H1 (cell line): ENCODE measurements around the gene ZFYVE21. TPM values are rescaled to one million over a fixed set of nuclear protein-coding genes. Genes with fewer than 3 reads are reported as not detected.

ENCODE experiments used
- CTCF ChIA-PET: fragments of 300-600 bp; sonication (Branson Sonifier 250); formaldehyde crosslinking; loops from one replicate; lab custom pipeline; 2021; ENCODE audit not compliant: partially characterized antibody; lab: Charles Lee
- POLR2A ChIA-PET: fragments of 300-600 bp; sonication (Branson Sonifier 250); formaldehyde crosslinking; loops from one replicate; lab custom pipeline; 2021; ENCODE audit warnings: inconsistent platforms; ENCODE audit not compliant: partially characterized antibody; lab: Charles Lee
- DNase-seq, 2 experiments: peaks; one replicate each; pipeline versions ENCODE4 v3.0.0 to v3.0.0-alpha.2; 2010 to 2022; ENCODE audit warnings: low spot score in 2 of 2, low read depth in 1 of 2, mixed read lengths in 1 of 2
- FAIRE-seq: peaks from 2 replicates; lab custom pipeline; 2011; peaks lifted over from hg19 to GRCh38; lab: Jason Lieb, UNC
- H2AFZ ChIP-seq: 2 replicates; pipeline ENCODE4 v1.8.1; 2012; ENCODE audit warnings: low read length, inconsistent platforms
- H2AK5ac ChIP-seq: 2 replicates; pipeline ENCODE4 v1.6.1; 2013; ENCODE audit warnings: low read depth, low read length
- H2BK120ac ChIP-seq: replicated peaks from 2 replicates; pipeline ENCODE3; 2013; ENCODE audit warnings: low read depth, low read length, inconsistent platforms
- H2BK12ac ChIP-seq: 2 replicates; pipeline ENCODE4 v1.6.1; 2013; ENCODE audit warnings: low read depth, low read length
- H2BK15ac ChIP-seq: 2 replicates; pipeline ENCODE4 v1.6.1; 2013; ENCODE audit warnings: low read length
- H2BK20ac ChIP-seq: 2 replicates; pipeline ENCODE4 v1.6.1; 2013; ENCODE audit warnings: low read length
- H2BK5ac ChIP-seq: 2 replicates; pipeline ENCODE4 v1.6.1; 2013; ENCODE audit warnings: low read depth, low read length
- H3K14ac ChIP-seq: 2 replicates; pipeline ENCODE4 v1.6.1; 2013; ENCODE audit warnings: inconsistent platforms; ENCODE audit not compliant: insufficient read length
- H3K18ac ChIP-seq: 2 replicates; pipeline ENCODE4 v1.6.1; 2013; ENCODE audit warnings: low read length; ENCODE audit errors: extremely low read depth
- H3K23ac ChIP-seq: 2 replicates; pipeline ENCODE4 v1.6.1; 2013; ENCODE audit warnings: inconsistent platforms; ENCODE audit not compliant: insufficient read length
- H3K23me2 ChIP-seq: 2 replicates; pipeline ENCODE4 v1.6.1; 2013; ENCODE audit warnings: low read depth, low read length
- H3K27ac ChIP-seq: 2 replicates; pipeline ENCODE4 v1.6.1; 2011; ENCODE audit warnings: low read depth, low read length, inconsistent platforms
- H3K27me3 ChIP-seq, 4 experiments: replicated peaks in 1 of 4; 1 replicate in 1 of 4; 2 replicates in 3 of 4; pipeline versions ENCODE4 v1.6.1 to v1.8.1; 2011 to 2013; ENCODE audit warnings: low read length in 3 of 4, mild to moderate bottlenecking in 3 of 4, inconsistent platforms in 2 of 4, mixed read lengths in 2 of 4, moderate library complexity in 1 of 4; ENCODE audit not compliant: control insufficient read depth in 3 of 4, insufficient read depth in 3 of 4; ENCODE audit errors: extremely low read depth in 1 of 4
- H3K36me3 ChIP-seq, 4 experiments: 2 replicates each; pipeline versions ENCODE4 v1.6.1 to v1.8.1; 2011 to 2013; ENCODE audit warnings: mild to moderate bottlenecking in 4 of 4, low read length in 3 of 4, moderate library complexity in 2 of 4, control low read depth in 1 of 4, inconsistent platforms in 1 of 4; ENCODE audit not compliant: insufficient read depth in 4 of 4, control insufficient read depth in 2 of 4
- H3K4ac ChIP-seq: replicated peaks from 2 replicates; pipeline ENCODE3; 2013; ENCODE audit warnings: low read length, low read depth, mixed read lengths, inconsistent platforms; ENCODE audit not compliant: insufficient read length
- H3K4me1 ChIP-seq, 4 experiments: replicated peaks in 1 of 4; 1 replicate in 1 of 4; 2 replicates in 3 of 4; pipeline versions ENCODE4 v1.6.1 to v1.8.1; 2011 to 2013; ENCODE audit warnings: low read length in 3 of 4, inconsistent platforms in 2 of 4, mixed read lengths in 1 of 4; ENCODE audit not compliant: insufficient read depth in 4 of 4, control insufficient read depth in 3 of 4
- H3K4me2 ChIP-seq, 2 experiments: 2 replicates each; pipeline versions ENCODE4 v1.6.1 to v1.8.1; 2011 to 2013; ENCODE audit warnings: low read depth in 2 of 2, low read length in 2 of 2, control low read depth in 1 of 2, inconsistent platforms in 1 of 2, mild to moderate bottlenecking in 1 of 2; ENCODE audit not compliant: insufficient read depth in 1 of 2
- H3K4me3 ChIP-seq, 4 experiments: fragments of 200-600, 300-600 bp in 1 of 4; sonication (generic), shearing (Covaris generic), sonication (Bioruptor Twin) in 1 of 4; 2 replicates each; pipeline versions ENCODE4 v1.5.1 to v1.8.1; 2011 to 2016; ENCODE audit warnings: low read length in 4 of 4, low read depth in 3 of 4, control low read depth in 2 of 4, inconsistent platforms in 2 of 4, mild to moderate bottlenecking in 2 of 4, mixed read lengths in 1 of 4, moderate library complexity in 1 of 4; ENCODE audit not compliant: insufficient read depth in 2 of 4; ENCODE audit errors: extremely low read depth in 1 of 4
- H3K56ac ChIP-seq: replicated peaks from 2 replicates; pipeline ENCODE3; 2013; ENCODE audit warnings: low read depth, mild to moderate bottlenecking, mixed read lengths, low read length, inconsistent platforms; ENCODE audit not compliant: insufficient read length
- H3K79me1 ChIP-seq: 2 replicates; pipeline ENCODE4 v1.6.1; 2013; ENCODE audit warnings: low read depth, low read length, control low read depth
- H3K79me2 ChIP-seq, 2 experiments: 2 replicates each; pipeline versions ENCODE4 v1.6.1 to v1.8.1; 2012 to 2013; ENCODE audit warnings: low read length in 2 of 2, mild to moderate bottlenecking in 2 of 2, inconsistent platforms in 1 of 2; ENCODE audit not compliant: insufficient read depth in 2 of 2, control insufficient read depth in 1 of 2
- H3K9ac ChIP-seq, 4 experiments: replicated peaks in 1 of 4; 1 replicate in 1 of 4; 2 replicates in 3 of 4; pipeline versions ENCODE4 v1.6.1 to v1.8.1; 2011 to 2013; ENCODE audit warnings: low read depth in 3 of 4, low read length in 3 of 4, control low read depth in 2 of 4, mild to moderate bottlenecking in 2 of 4, moderate library complexity in 2 of 4, inconsistent platforms in 1 of 4; ENCODE audit errors: extremely low read depth in 1 of 4
- H3K9me3 ChIP-seq, 2 experiments: 2 replicates each; pipeline versions ENCODE4 v1.6.1 to v1.8.1; 2012 to 2013; ENCODE audit warnings: mild to moderate bottlenecking in 2 of 2, moderate library complexity in 2 of 2, control low read depth in 1 of 2, inconsistent platforms in 1 of 2, low read depth in 1 of 2, low read length in 1 of 2, mixed read lengths in 1 of 2; ENCODE audit not compliant: insufficient read depth in 2 of 2
- H4K20me1 ChIP-seq, 2 experiments: replicated peaks in 1 of 2; 2 replicates each; pipeline versions ENCODE3 to v1.8.1; 2011 to 2013; ENCODE audit warnings: inconsistent platforms in 2 of 2, low read length in 2 of 2, mild to moderate bottlenecking in 1 of 2; ENCODE audit not compliant: insufficient read depth in 2 of 2, control insufficient read depth in 1 of 2
- H4K5ac ChIP-seq: 2 replicates; pipeline ENCODE4 v1.6.1; 2013; ENCODE audit warnings: low read length, low read depth, mixed read lengths, inconsistent platforms; ENCODE audit not compliant: insufficient read length
- H4K8ac ChIP-seq: 2 replicates; pipeline ENCODE4 v1.8.0; 2013; ENCODE audit warnings: mild to moderate bottlenecking, moderate library complexity, low read length, inconsistent platforms; ENCODE audit not compliant: insufficient read depth; ENCODE audit errors: extremely low read depth
- H4K91ac ChIP-seq: replicated peaks from 2 replicates; pipeline ENCODE3; 2013; ENCODE audit warnings: low read length, mixed read lengths, inconsistent platforms; ENCODE audit not compliant: insufficient read length
- CBX8 ChIP-seq: fragments of 300-800, 300-1000 bp; sonication (generic); IDR thresholded peaks from 2 replicates; pipeline ENCODE4 v1.7.1; 2016; ENCODE audit warnings: low read depth, low read length, borderline replicate concordance
- SIN3A ChIP-seq, 2 experiments: IDR thresholded peaks in 1 of 2; conservative IDR thresholded peaks in 1 of 2; 2 replicates each; pipeline ENCODE4 v1.6.1; 2011 to 2012; ENCODE audit warnings: low read length in 2 of 2, improper control_type of control experiment in 1 of 2, low read depth in 1 of 2, mild to moderate bottlenecking in 1 of 2
- SP4 ChIP-seq: IDR thresholded peaks from 2 replicates; pipeline ENCODE4 v1.6.1; 2012; ENCODE audit warnings: low read length, inconsistent platforms
- TBP ChIP-seq: IDR thresholded peaks from 2 replicates; pipeline ENCODE4 v1.6.1; 2011; ENCODE audit warnings: low read depth, low read length, improper control_type of control experiment
- WGBS, 2 experiments: shearing (Covaris generic) in 1 of 2; methylation state at CpG; one replicate each; pipeline versions ENCODE4 v1.1.6 to v1.1.7; 2013 to 2015; ENCODE audit warnings: low lambda C conversion rate in 2 of 2, mixed read lengths in 2 of 2, inconsistent platforms in 1 of 2, low coverage in 1 of 2, missing lambda C conversion rate in 1 of 2; ENCODE audit not compliant: insufficient replicate concordance in 2 of 2, insufficient coverage in 1 of 2, insufficient read length in 1 of 2; ENCODE audit errors: extremely low coverage in 1 of 2, missing lambda C conversion rate in 1 of 2; 5-methylcytosine and 5-hydroxymethylcytosine counted together
- long read RNA-seq, 2 experiments: library from RNA in 1 of 2; library from capped mRNA in 1 of 2; stranded (forward); transcript quantifications; one replicate each; pipeline ENCODE4 v2.0.0, GENCODE V29; 2021; ENCODE audit warnings: inconsistent platforms in 1 of 2
- polyA minus RNA-seq, 3 experiments: library from RNA; depleted of rRNA, polyadenylated mRNA; stranded (reverse); fragments of >200 nt; gene quantifications; 1 replicate in 2 of 3; 2 replicates in 1 of 3; pipeline ENCODE4 v1.2.3, GENCODE V29; 2011
- polyA plus RNA-seq, 7 experiments: library from polyadenylated mRNA; depleted of rRNA in 3 of 7; stranded (reverse) in 5 of 7; unstranded in 2 of 7; fragments of >200 nt in 5 of 7; fragments of 200-250 nt in 2 of 7; gene quantifications; 1 replicate in 5 of 7; 2 replicates in 1 of 7; 4 replicates in 1 of 7; pipeline versions ENCODE4 v1.2.1 to v1.2.3, GENCODE V29; 2011 to 2013; ENCODE audit warnings: missing spikeins in 2 of 7, mixed read lengths in 2 of 7
- total RNA-seq: library from RNA; stranded (reverse); fragmentation: NEBNext Ultra II Directional; extraction: Animal tissue kit (Norgen Biotek cat#: 25700); gene quantifications from 2 replicates; pipeline ENCODE4 v1.2.1, GENCODE V29; 2021

Gene ZFYVE21
- 44.3 and 53.4 TPM in 2 replicates for total RNA-seq
- polyA plus RNA-seq (2011; rRNA removed) = 127 and 143 TPM in 2 replicates
- 90.7 TPM for polyA plus RNA-seq (2011; cell fraction: cytosol; rRNA removed)
- polyA plus RNA-seq (2011; cell fraction: nucleus; rRNA removed) = 120 TPM
- 47.7 to 65.8 TPM (median 61.0 TPM) in 4 replicates for polyA plus RNA-seq (2012, experiment 1 of 2)
- 24.4 TPM for polyA plus RNA-seq (2012, experiment 2 of 2)
- polyA plus RNA-seq (2013, experiment 1 of 2) = 43.0 TPM
- 40.6 TPM for polyA plus RNA-seq (2013, experiment 2 of 2)
- 31.5 and 34.8 TPM in 2 replicates for polyA minus RNA-seq (2011; rRNA and poly(A)+ RNA removed)
- polyA minus RNA-seq (2011; cell fraction: cytosol; rRNA and poly(A)+ RNA removed) = 34.2 TPM
- 39.4 TPM for polyA minus RNA-seq (2011; cell fraction: nucleus; rRNA and poly(A)+ RNA removed)
- long read RNA-seq, experiment 1, transcript ZFYVE21-201 (8 exons, 1,521 nt) = major isoform, 9 of 45 reads
- long read RNA-seq, experiment 1, transcript ZFYVE21-202 (7 exons, 1,383 nt) = minor isoform, 8 of 45 reads
- long read RNA-seq, experiment 1, partial matches to known transcripts = 21 of 45 reads
- long read RNA-seq, experiment 1, other reads (novel, unspliced or antisense) = 5 of 45 reads
- long read RNA-seq, experiment 2, transcript ZFYVE21-202 (7 exons, 1,383 nt) = major isoform, 16 of 30 reads
- long read RNA-seq, experiment 2, transcript ZFYVE21-201 (8 exons, 1,521 nt) = minor isoform, 8 of 30 reads
- long read RNA-seq, experiment 2, partial matches to known transcripts = 1 of 30 reads
- long read RNA-seq, experiment 2, other reads (novel, unspliced or antisense) = 1 of 30 reads

DNA sequence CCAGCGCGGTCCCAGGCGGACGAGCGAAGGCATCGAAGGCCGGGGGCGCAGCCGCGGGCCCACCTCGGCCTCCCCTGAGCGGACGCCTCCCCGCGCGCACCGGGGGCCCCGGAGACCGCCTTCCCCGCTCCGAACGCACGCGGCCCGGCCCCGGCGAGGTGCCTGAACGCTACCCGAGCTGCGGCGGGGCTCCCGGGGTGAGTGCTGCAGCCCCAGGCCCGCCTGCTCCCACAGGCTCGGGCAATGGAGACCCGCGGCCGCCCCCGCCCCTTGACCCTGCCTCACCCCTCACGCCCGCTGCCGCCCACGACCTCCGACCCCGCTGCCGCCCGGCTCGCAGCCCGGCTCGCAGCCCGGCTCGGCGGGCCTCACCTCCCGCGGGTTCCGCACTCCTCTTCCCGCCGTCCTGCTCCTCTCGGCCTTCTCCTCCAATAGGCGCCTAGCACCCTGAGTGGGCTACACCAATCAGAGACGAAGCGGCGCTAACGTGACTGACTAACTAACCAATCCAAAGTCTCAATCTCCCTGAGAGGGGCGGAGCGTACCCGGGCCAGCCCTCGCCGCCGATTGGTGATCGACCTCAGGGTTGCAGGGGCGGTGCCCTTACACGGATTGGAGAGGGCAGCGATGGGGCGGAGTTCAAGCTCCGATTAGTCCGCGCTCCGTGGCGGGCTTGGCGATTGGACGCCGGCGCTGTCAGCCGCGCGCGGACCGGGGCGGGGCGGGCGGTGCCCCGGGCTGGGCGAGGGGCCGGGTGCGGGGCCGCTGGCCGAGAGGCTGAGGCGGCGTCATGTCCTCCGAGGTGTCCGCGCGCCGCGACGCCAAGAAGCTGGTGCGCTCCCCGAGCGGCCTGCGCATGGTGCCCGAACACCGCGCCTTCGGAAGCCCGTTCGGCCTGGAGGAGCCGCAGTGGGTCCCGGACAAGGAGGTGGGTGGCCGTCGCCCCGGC, at the start of gene ZFYVE21, which contains the start of gene XRCC3:
ZFYVE21 (plus strand) TSS at position 759 of the 949 bp plus-strand sequence; CDS start at position 791, 32 bp downstream.
XRCC3 (minus strand) TSS at position 400 of the 949 bp plus-strand sequence. CDS start 4,364 bp downstream, outside the sequence.
- Histone ChIP-seq H3K79me1 (peaks cover 20% of the 10 kb centered on the region), H3K14ac (no peak within 1 kb of the TSS), H4K8ac (peak within 1 kb of the TSS; percentile 96), H4K20me1 (peaks cover 13 to 38% of the 10 kb centered on the region in 2 experiments), H4K91ac (no peak within 1 kb of the TSS), H2BK5ac (no peak within 1 kb of the TSS), H4K5ac (peak within 1 kb of the TSS; percentile 54), H3K4ac (no peak within 1 kb of the TSS), H2AK5ac (no peak within 1 kb of the TSS), H3K36me3 (peaks cover 0 to 5% (median 2%) of the 10 kb centered on the region in 4 experiments; a peak in 3 of 8 replicates), H3K27ac (peak within 1 kb of the TSS; percentile 81; the same call in 1 of the 2 replicates), H2BK20ac (no peak within 1 kb of the TSS), H3K4me2 (peak within 1 kb of the TSS; percentile 72), H2AFZ (no peak within 1 kb of the TSS), H2BK12ac (no peak within 1 kb of the TSS), H2BK15ac (no peak within 1 kb of the TSS), H3K9ac (peak within 1 kb of the TSS; percentile 78 to 99 (median 86)), H3K23ac (no peak within 1 kb of the TSS), H3K4me1 (peaks cover 0 to 17% (median 8%) of the 10 kb centered on the region in 4 experiments; a peak in 6 of 7 replicates), H3K18ac (no peak within 1 kb of the TSS; the same call in 1 of the 2 replicates), H3K27me3 (no peaks in the 10 kb centered on the region), H3K4me3 (peak within 1 kb of the TSS; percentile 63 to 86 (median 76)), H3K9me3 (no peaks in the 10 kb centered on the region), H3K79me2 (peaks cover 0 to 54% of the 10 kb centered on the region in 2 experiments; a peak in 3 of 4 replicates), H3K56ac (peak within 1 kb of the TSS; percentile 89), H3K23me2 (peaks cover 4% of the 10 kb centered on the region; the same call in 1 of the 2 replicates), H2BK120ac (no peak within 1 kb of the TSS)
- FAIRE-seq = peak; percentile 83
- CTCF ChIA-PET = no interaction called here
- DNase-seq = peak; percentile 99
- 2% methylated on average over 45 of the region's 121 CpGs; no CpG with 5 or more reads in 1 of the 2 experiments for WGBS, 2 experiments
- POLR2A ChIA-PET = interaction anchor here (0.6 to 2.0 kb wide), 17 partner anchors 10 to 285 kb away, joined by 3 to 11 read pairs (median 3); partner anchors contain the start of genes BAG5 and KLC1
- TF ChIP-seq SIN3A (conservative IDR thresholded peaks at IDR 0.05 in 1 of 2, IDR thresholded peaks at IDR 0.05 in 1 of 2; ENCODE audit: low read depth in 1 of 2, low read length in 2 of 2) = peak in 1 of 2 experiments; percentile 55; a peak in 1 of 4 replicates
- TF ChIP-seq SP4 = peak; percentile 96; the same call in 1 of the 2 replicates
- no peak for TF ChIP-seq CBX8
- TF ChIP-seq TBP = 0 out of 2 replicates have a peak, but pooled peaks have one; percentile 42
